Subcutaneous adipose tissue (tissue), 4 donors: ENCODE results near the gene CFI. TPM values are rescaled to one million over a fixed set of nuclear protein-coding genes. Genes with fewer than 3 reads are reported as not detected.

Experiments
- CTCF ChIP-seq: fragments of 450-650 bp; IDR thresholded peaks from one replicate; pipeline ENCODE4 v1.5.1; 2016; ENCODE audit warnings: low read depth, mild to moderate bottlenecking, control low read depth, antibody characterized with exemption, moderate library complexity
- total RNA-seq, 4 donors: library from RNA; depleted of rRNA; stranded (reverse); fragments of >200 nt; gene quantifications; one replicate each; pipeline ENCODE4 v1.1.0, GENCODE V29; 2016

Gene CFI
- total RNA-seq, 4 donors from 2014 or later = 13.4 to 37.7 (median 20.9) TPM

DNA sequence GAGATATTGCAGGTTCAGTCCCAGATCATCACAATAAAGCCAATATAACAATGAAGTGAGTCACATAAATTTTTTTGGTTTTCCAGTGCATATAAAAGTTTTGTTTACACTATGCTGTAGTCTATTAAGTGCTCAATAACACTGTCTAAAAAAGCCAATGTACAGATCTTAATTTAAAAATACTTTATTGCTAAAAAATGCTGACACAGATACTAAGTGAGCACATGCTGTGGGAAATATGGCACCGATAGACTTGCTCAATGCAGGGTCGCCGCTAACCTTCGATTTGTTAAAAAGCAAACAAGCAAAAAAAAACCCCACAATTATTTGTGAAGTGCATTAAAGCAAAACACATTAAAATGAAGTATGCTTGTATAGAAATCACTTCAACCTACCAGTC lies 82.2 kb downstream of the CFI start:
- TF ChIP-seq CTCF = no peak

DNA sequence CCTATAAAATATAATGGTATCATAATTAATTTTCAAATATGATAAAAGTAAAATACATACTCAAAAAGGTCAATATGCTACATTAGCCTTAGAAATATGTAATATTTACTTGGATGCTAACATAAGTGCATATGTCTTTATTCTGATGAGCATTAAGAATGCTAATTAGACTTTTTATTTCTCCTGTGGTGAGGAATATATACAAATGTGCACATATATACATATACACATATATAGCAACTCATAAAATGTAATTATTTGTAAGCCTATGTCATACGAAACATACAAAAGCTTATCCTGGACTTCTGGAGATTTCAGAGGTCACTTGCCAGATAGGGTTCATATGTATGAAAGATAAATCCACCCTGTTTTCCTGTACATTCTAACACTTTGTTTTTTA lies 83.0 kb downstream of the CFI start:
- TF ChIP-seq CTCF = no peak

GRCh38 chr4:109713500-109713899 lies 88.3 kb downstream of the CFI start:
- no peak for TF ChIP-seq CTCF

GRCh38 chr4:109708990-109709389 lies 92.8 kb downstream of the CFI start:
- TF ChIP-seq CTCF = no peak

GRCh38 chr4:109708435-109708834 lies 93.4 kb downstream of the CFI start:
- TF ChIP-seq CTCF = no peak

- TF ChIP-seq CTCF = no peak
These were observed 98.0 kb downstream of the CFI start for GRCh38 chr4:109703664-109704361.

DNA sequence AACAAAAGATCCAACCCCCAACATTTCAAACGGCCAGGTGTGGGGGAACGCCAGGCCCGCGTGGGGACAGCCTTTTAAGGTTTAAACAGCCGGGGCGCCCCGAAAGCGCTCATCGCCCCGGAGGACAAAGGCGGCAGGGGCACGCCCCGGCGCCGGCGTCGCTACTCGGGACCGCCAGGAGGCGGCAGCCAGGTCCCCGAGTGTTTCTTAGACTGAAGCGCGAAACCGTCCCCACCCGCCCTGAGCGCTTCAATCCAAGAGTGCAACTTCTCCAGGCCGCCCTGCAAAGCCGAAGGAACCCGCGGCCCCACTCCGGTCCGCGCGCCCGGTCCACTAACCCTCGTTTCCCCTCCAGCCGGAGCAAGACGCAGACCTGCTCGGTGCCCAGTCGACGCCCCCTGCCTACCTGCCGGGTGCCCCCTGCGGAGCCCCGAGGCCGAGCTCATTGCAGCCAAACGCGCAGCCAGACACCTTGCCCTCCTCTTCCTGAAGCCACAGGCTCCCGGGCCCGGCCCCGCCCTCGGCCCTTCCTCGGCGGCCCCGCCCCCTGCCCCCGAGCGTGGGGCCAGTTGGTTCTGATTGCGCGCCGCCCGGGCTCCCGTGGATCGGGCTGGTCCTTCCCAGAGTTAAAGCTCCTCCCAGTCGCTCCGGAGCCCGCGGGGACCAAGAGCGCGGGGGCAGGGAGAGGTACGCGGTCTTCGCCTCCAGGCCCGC lies 98.7 kb downstream of the CFI start, which contains the start of gene CASP6:
Gene CASP6, minus strand, starts transcription at position 496 of the 714 bp plus-strand sequence. Its CDS starts 50 bp downstream, at position 446.
- TF ChIP-seq CTCF = no peak
